Activated CD4-positive, alpha-beta T cell treated with anti-CD3 and anti-CD28 coated beads, Interleukin-10, Interleukin-2, amounts not matched to agents 100 ng/mL and 50 ng/mL, durations not matched to agents 16 hours and 8 hours (primary cell): ENCODE data around the gene VPS4B.

Source experiments
- DNase-seq: peaks from one replicate; pipeline ENCODE4 v3.0.0-alpha.2; 2020

The VPS4B gene

GRCh38 chr18:63427558-63427957 is 5.3 kb upstream of the VPS4B start:
- DNase-seq = no peak

- no peak for DNase-seq
Observed at GRCh38 chr18:63422864-63423304, 608 bp upstream of the VPS4B start.

- no peak for DNase-seq
Observed at GRCh38 chr18:63421514-63421913, 762 bp downstream of the VPS4B start.

GRCh38 chr18:63412953-63413352 is 9.3 kb downstream of the VPS4B start:
- DNase-seq = no peak

- peak; percentile 60 for DNase-seq
Observed at GRCh38 chr18:63410792-63411191, 11.5 kb downstream of the VPS4B start.

- peak; percentile 46 for DNase-seq
Observed at GRCh38 chr18:63409301-63409700, 13.0 kb downstream of the VPS4B start.

GRCh38 chr18:63407734-63408133 is 14.5 kb downstream of the VPS4B start:
- no peak for DNase-seq

- DNase-seq = no peak
Observed at GRCh38 chr18:63405986-63406385, 16.3 kb downstream of the VPS4B start.

- DNase-seq = no peak
Observed at GRCh38 chr18:63402246-63403162, 19.8 kb downstream of the VPS4B start.

- DNase-seq = no peak
Observed at GRCh38 chr18:63399300-63399699, 23.0 kb downstream of the VPS4B start.

- no peak for DNase-seq
Observed at GRCh38 chr18:63397349-63397748, 24.9 kb downstream of the VPS4B start.

- no peak for DNase-seq
Observed at GRCh38 chr18:63395503-63395902, 26.8 kb downstream of the VPS4B start.

GRCh38 chr18:63394954-63395353 is 27.3 kb downstream of the VPS4B start:
- DNase-seq = no peak

GRCh38 chr18:63387861-63388260 is 34.4 kb downstream of the VPS4B start:
- no peak for DNase-seq

GRCh38 chr18:63382843-63383242 is 39.4 kb downstream of the VPS4B start:
- DNase-seq = no peak

GRCh38 chr18:63379639-63379962 is 42.7 kb downstream of the VPS4B start:
- DNase-seq = no peak

- DNase-seq = peak; percentile 27
Observed at GRCh38 chr18:63378919-63379638, 43.2 kb downstream of the VPS4B start.

GRCh38 chr18:63377275-63377980 is 44.8 kb downstream of the VPS4B start:
- no peak for DNase-seq

- no peak for DNase-seq
Observed at GRCh38 chr18:63376538-63376937, 45.7 kb downstream of the VPS4B start.

- DNase-seq = no peak
Observed at GRCh38 chr18:63374540-63374939, 47.7 kb downstream of the VPS4B start.

- no peak for DNase-seq
Observed at GRCh38 chr18:63373161-63373560, 49.1 kb downstream of the VPS4B start.

GRCh38 chr18:63368611-63369010 is 53.7 kb downstream of the VPS4B start:
- no peak for DNase-seq
